AML-193 (cell line): ENCODE measurements around the gene SLC15A1.

ENCODE experiments used
- DNase-seq, 2 experiments: peaks; one replicate each; lab custom pipeline; 2025; lab: John Stamatoyannopoulos, UW

SLC15A1 gene

DNA sequence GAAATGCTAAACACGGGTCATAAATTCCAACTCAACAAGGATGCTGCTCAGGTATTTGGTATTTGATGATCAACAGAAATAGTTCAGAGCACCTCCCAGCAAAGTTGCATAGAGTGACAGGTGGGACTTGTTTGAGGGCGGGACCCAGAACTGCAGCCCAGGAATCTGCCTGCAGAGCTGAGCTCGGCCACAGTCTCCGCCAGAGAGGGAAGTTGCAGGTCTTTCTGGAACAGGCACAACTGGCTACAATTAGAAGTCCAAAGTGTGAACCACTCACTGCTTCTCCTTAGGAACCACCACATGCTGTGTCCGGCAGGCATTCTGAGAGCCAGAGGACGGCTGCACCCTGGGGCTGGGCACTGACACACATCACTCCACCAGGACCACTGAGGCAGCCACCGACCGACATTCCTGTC, 1.1 kb downstream of the SLC15A1 start:
- DNase-seq = no peak

DNA sequence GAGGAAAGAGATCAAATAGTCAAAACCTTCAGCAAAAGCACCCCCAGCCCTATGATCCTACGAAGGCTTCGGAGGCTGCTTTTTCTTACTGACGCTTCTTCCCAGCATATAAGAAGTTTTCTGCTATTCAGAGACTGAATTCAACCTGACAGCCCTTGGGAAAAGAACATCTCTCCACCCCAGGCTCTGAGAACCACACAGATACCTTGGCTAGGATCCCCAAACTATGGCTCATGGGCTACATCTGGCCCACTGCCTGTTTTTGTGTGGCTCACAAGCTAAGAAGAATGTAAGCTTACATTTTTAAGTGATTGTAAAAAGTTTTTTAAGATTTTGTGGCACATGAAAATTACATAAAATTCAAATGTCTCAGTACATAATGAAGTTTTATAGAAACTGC, 3.0 kb downstream of the SLC15A1 start:
- DNase-seq = no peak

DNA sequence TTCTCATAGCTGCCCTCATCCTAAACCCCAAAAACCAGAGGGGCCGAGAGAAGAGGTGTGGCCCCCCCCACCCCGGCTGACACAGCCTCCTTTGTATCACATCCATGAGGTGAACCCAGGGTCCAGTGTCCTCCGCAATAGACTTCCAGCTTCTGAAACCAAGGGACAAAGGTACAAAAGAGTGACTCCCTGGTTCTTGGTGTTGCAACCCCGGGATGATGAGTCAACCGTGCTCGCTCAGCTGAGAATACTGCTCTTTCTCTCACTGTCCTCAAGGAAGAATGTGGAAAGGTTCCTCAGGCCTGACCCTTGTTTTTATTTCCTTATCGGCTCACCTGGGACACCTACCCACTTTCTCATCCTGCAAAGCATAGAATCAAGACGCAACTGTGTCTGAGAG, 5.5 kb downstream of the SLC15A1 start:
- DNase-seq = no peak

DNA sequence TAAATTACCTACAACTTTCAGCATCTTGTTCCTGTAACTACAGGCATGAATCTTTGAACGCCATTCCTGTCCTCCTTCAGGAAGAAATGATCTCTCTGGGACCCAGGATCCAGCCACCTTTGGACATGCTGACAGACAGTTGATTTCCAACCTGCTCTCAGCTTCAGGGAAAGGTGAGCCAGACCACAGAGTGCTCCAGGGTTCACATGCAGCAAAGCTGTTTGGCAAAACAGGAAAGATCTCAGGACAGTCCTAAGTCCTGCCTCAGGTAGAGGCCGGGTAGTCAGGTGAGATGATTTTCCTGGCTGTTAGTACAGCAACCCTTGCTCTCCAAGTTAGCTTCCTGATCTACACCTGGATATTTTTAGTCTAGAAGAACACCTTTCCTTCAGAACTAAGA, 9.1 kb downstream of the SLC15A1 start:
- DNase-seq = no peak

DNA sequence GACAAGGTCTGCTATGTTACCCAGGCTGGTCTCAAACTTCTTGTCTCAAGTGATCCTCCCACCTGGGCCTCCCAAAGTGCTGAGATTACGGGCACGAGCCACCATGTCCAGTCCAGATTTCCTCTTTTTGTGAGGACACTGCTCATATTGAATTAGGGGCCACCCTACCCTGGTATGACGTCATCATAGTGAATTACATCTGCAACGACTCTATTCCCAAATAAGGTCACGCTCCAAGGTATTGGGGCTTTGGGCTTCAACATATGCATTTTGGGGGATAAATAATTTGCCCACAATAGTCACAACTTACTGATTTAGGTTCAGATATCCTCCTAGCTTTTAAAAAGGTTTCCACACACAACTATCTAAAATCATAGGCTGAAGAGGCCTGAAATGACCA, 9.5 kb downstream of the SLC15A1 start:
- DNase-seq = no peak

DNA sequence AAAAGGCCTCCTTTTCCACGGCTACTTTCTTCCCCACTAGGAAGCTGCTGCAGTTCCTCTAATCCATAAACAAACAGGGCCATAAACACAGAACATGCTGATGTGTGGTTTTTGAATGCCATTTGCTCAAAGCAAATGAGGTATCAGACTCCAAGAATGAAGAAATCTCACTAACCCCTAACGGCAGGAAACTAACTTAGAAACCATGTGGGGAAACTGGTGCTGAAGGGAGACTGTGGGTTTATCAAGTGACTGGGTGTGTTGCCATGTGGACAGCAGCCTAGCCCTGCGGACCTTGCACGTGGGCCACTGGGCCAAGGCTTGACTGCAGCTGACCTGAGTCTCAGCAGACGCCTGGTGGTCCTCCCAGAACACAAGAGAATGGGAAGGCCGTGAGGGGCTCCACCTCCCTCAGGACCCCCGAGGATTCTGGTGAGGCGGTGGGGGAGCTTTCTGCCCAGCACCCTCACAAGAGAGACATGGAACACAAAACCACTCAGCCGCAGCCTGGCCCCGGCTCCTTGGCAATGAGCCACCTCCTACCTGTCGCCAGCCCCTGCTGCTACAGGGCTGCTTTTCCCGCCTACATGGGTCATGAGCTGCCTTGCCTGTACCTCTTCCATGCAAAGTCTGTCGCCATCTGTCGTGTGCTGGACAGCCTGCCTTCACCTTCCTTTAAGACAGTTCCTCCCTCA, 10.6 kb downstream of the SLC15A1 start:
- DNase-seq = no peak

DNA sequence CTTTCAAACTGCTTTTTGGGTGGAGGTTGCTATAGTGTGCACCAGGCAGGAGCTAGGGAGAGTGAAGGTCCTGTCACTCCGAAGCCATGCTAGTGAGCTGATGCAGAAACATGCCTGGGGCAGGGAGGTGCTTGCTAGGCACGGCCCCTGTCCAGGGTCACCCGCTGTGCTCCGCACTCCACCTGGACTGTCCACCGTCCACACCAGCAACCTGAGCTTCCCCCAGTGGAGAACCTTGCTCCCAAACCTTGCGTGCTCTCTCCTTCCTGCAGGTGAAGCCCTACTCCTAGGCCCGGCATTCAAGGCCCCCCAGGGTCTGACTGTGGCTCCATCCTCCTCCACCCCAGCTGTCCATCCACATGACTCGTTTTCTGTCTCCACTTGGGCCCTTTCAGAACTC, 12.3 kb downstream of the SLC15A1 start:
- no peak for DNase-seq

DNA sequence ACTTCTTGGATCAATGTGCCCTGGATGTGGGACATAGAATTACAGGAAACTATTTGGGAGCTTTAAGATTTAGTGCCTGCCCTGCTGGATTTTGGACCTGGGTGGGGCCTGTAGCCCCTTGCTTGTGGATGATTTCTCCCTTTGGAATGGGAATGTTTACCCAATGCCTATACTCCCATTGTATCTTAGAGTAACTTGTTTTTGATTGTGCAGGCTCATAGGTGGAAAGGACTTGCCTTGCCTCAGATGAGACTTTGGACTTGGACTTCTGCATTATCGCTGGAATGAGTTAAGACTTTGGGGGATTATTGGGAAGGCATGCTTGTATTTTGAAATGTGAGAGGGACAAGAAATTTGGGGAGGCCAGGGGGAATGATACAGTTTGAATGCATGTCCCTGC, 13.5 kb downstream of the SLC15A1 start:
- no peak for DNase-seq

DNA sequence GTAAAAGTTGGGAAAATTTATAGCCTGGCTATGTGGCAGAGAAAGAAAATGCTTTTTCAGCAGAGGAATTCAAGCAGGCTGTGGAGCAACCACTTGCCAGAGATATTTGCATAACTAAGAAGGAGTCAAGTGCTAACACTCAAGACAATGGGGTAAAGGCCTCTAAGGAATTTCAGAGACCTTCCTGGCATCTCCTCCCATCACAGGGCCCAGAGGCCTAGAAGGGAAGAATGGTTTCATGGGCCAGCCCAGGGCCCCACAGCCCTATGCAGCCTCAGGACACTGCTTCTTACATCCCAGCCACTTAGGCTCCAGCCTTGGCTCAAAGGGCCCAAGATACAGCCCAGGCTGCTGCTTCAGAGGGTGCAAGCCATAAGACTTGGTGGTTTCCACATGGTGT, 14.3 kb downstream of the SLC15A1 start:
- DNase-seq = no peak

DNA sequence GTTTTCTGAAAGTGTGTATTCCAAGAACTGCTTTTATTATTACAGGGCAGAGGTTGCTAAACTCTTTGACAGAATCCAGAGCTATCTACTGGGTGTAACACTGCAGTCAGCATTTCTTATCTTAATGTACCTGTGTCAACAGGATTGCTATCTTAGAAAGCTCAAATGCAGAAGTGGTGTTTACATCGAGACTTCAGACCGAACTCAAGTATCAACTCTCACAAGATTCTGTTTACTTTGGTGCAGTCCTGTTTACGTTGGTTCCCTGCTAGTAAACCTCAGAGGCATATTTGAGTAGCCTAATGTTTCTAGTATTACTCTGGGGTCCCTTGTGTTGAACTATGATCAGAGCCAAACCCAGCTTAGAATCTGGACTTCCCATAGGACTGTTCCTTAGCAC, 20.5 kb downstream of the SLC15A1 start:
- DNase-seq = no peak

DNA sequence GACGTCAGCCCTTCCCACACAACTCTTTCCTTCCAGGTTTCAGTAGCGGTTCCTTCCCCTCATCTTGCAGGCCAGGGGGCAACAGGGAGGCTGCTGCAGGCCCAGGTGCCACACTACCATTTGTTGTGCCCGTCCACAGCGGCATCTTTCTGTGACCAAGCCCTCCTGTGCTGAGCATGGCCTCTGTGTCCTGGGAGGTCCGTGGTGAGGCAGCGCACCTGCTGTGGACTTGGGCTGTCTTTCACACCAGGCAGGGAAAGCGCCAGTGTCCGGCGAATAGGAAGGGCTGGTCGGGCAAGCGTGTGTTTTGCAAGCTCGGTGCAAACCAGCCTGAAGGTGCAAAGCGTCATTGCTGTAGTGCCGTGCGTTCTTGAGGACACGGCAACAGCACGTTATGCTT, 21.4 kb downstream of the SLC15A1 start:
- no peak for DNase-seq

DNA sequence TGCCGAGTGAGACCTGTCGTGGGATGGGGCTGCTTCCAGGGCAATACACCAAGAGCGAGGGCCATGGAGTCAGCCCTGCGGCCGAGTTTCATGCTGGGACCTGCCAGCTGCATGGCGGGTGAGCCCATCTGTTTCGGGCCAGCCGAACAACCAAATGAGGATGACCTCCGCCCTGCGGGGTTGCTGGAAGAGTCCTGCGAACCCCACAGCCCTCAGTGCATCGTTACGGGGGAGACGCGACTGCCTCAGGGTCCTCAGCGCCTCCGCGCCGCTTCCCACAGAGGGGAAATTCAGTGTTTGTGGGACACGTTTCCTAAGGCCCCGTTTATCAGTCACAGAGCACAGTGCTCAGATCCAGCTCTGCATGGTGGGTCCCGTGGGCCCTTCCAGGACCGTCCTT, 22.0 kb downstream of the SLC15A1 start:
- no peak for DNase-seq

DNA sequence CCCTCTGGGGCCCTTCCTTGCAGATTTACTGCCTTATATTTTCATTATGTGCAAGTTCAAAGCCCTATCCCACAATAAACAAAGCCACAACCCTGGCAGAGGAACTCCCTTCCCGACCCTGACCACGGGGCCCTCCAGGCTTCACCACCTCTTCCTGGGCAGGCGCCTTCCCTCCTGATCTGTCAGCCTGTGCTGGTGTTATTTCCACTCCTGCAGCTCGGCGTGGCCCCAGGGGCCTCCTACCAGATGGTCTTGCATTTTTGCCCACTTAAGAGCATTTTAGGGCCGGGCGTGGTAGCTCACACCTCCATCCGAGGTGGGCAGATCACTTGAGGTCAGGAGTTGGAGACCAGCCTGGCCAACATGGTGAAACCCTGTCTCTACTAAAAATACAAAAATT, 22.8 kb downstream of the SLC15A1 start:
- no peak for DNase-seq

DNA sequence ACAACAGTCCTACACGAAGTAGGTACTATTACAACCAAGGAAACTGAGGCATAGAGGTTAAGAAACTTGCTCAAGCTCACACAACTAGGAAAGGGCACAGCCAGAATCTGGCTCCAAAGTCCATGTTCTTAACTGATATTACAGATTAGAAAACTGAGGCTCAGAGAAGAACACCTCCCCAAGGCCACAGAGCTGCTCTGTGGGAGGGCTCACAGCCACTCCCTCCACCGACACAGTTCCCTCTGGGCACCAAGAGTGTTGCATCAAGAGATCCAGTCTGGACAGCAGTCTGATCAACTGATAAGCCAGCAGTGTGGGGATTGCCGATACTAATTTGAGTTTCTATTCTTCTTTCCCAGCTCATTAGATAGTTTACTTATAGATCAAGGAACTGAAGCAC, 29.5 kb downstream of the SLC15A1 start:
- DNase-seq = no peak

DNA sequence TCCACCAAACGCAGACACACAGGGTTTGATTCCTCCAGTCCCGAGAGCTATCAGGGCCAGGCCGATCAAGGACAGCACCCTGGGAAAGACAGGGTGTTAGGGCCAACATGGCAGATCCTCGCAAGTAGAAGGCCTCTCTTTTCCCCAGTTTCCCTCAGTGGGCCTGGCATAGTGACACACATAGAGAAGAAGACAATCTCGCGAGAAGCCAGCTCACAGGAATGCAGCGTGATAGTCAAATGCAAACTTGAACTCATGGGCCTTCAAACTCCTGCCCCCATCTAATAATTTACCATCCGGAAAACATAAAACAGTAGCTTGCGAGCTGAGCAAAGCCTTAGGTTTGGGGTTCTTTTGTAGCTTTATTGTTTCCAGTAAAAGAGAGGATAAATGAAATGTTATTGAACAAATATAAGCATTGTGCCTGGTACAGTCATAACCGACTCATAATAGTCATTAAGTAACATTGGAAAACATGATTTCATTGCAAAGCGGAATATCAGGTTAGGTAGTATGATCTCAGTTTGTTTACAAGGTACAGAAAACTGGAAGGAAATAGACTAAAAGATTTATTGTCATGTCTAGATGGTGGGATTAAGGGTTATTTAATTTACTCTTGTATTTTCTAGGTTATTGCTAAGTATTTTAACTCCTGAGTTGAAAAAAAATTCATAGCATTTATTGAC, 30.5 kb downstream of the SLC15A1 start:
- DNase-seq = no peak

DNA sequence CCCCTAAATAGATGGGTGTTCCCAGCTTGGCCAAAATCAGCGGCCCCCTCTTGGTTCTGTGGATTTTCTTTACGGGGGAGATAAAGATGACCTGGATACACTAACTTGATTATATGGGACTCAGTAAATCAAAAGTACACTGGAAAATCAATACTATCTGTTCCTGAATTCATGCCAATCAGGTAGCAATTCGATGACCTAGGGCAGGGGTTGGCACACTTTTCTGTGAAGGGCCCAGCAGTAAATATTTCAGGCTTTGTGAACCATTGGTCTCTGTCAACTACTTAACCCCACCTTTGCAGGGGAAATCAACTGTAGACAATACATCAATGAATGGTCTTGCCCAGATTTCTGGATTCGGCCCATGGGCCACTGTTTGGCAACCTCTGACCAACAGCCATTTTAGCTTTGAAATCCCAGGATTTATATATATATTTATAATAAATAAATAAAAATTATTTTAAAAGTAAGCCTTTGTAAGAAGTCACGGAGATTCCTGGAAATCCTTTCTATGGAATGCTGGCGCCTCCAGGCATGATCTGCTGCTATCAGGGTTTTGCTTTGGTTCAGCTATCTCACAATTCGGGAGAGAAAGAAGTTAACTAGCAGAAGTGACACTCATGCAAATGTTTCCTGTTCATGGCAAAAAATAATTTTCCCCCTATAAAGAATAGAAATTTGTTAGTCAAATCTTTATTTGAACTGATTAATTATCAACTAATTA, 32.8 kb downstream of the SLC15A1 start:
- DNase-seq = no peak

DNA sequence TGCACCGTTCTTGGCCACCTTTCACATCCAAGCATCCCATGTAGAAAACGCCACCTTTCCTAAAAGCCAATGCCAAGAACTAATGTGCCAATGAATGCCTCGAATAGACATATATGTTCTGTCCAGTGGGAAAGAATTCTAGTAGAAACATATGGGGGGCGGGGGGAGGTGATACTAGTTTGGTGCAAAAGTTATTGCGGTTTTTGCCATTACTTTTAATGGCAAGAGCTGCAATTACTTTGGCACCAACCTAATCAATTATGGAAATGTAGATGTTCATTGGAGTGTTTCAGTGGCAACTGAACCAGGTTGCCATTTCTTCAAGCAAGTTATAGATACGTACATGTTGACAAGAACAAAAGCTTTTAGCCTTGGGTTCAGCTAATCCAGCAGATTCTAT, 34.6 kb downstream of the SLC15A1 start:
- DNase-seq = no peak

DNA sequence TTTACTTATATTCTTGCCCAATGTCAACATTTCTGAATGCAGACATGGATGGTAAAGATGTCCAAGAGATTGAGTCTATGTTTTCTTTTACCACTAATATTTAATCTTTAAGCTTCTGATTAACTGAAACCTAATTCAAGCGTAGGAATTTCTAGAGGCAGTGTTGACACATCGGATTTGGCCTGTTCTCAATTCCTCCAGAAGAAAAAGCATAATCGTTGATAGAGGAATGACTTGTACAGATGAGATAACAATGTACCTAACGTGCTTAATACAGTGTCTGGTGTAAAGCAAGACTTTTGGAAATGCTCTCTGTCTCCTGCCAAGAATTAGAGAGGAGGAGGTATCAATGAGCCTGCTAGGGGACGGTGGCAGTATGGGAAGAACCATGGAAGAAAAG, 35.2 kb downstream of the SLC15A1 start:
- no peak for DNase-seq

DNA sequence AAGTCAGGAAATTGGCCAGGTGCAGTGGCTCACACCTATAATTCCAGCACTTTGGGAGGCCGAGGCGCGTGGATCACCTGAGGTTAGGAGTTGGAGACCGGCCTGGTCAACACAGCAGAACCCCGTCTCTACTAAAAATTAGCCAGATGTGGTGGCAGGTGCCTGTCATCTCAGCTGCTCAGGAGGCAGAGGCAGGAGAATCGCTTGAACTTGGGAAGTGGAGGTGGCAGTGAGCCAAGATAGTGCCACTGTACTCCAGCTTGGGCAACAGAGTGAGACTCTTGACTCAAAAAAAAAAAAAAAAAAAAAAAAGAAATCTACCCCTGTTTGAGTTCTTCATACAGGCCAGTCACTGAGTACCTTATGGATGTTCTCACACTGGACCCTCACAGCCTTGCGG, 42.0 kb downstream of the SLC15A1 start:
- no peak for DNase-seq

DNA sequence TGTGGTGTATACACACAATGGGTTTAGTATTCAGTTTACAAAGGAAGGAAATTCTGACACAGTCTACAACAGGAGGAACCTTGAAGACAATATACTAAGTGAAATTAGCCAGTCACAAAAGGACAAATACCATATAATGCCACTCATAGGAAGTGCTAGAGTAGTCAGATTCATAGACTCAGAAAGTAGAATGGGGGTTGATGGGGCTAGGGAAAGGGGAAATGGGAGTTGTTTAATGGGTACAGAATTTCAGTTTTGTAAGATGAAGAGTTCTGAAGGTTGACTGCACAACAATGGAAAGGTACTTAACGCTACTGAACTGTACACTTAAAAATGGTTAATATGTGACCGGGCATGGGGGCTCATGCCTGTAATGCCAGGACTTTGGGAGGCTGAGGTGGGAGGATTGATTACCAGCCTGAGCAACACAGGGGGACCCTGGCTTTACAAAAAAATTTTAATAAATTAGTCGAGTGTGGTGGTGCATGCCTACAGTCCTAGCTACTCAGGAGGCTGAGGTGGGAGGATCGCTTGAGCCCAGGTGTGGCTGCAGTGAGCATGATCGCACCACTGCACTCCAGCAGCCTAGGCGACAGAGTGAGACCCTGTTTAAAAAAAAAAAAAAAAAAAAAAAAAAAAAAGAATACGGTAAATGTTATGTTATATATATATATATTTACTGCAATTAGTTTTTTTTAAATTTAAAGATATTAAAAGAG, 45.0 kb downstream of the SLC15A1 start:
- DNase-seq = no peak

DNA sequence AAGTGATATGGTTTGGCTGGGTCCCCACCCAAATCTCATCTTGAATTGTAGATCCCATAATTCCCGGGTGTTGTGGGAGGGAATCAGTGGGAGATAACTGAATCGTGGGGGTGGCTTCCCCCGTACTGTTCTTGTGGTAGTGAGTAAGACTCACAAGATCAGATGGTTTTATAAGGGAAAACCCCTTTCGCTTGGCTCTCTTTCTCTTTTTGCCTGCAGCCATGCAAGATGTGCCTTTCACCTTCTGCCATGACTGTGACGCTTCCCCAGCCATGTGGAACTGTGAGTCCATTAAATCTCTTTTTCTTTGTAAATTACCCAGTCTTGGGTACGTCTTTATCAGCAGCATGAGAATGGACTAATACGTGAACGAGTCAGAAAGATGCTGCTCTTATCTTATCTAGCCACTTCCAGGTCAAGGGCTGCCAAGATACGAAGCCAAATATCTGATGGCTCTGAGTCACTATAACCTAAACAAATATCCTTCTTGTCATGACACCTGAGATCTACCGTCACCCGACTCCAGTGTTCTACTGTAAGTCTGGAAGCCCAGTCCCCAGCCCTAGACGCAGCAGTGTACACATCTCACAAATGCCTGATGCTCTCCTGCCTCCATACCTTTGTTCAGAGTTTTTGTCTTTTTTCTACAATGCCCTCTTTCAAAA, 45.9 kb downstream of the SLC15A1 start:
- no peak for DNase-seq

DNA sequence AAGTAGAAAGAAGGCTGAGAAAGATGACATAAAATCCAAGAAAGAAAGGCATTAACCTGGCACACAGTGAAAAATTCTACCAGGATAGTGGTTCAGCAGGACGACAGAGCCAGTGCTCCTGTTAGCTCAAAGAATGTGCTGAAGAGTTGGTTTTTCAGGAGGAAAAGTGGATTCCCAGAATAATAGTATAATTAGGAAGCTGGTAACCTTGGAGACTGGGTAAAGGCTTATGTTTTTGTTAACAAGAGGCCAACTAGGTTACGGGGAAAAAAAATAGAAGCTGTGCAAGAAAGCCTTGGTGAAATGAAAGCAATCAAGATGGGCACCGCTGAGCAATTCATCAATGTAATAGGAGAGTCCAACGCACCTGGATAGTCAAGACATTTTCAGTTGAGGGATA, 54.7 kb downstream of the SLC15A1 start:
- no peak for DNase-seq
